GM23338 (cell line): ENCODE measurements around the gene NT5M. TPM values are rescaled to one million over a fixed set of nuclear protein-coding genes. Genes with fewer than 3 reads are reported as not detected.

Experiments
- ATAC-seq: fragments of 200-7000 bp; cut with Tn5 transposase; 3 replicates; pipeline ENCODE4 v1.9.1; 2020
- DNase-seq: peaks from one replicate; pipeline ENCODE4 v3.0.0-alpha.2; 2015; ENCODE audit warnings: low spot score
- H2AFZ ChIP-seq: fragments of 200-600 bp; sonication (generic); 2 replicates; pipeline ENCODE4 v1.8.0; 2016; ENCODE audit warnings: antibody characterized with exemption, mild to moderate bottlenecking, moderate library complexity
- H3F3A ChIP-seq: fragments of 200-600 bp; sonication (generic); replicated peaks from 2 replicates; pipeline ENCODE4 v1.8.0; 2017; ENCODE audit warnings: antibody characterized with exemption, mixed run types, low read depth
- H3K27ac ChIP-seq: fragments of 200-600 bp; sonication (generic); 2 replicates; pipeline ENCODE4 v1.6.1; 2016; ENCODE audit warnings: low read depth
- H3K27me3 ChIP-seq: fragments of 200-600 bp; sonication (generic); 2 replicates; pipeline ENCODE4 v1.8.0; 2016; ENCODE audit warnings: mild to moderate bottlenecking, mixed run types, moderate library complexity; ENCODE audit not compliant: insufficient read depth
- H3K36me3 ChIP-seq: fragments of 200-600 bp; sonication (generic); 2 replicates; pipeline ENCODE4 v1.8.0; 2016; ENCODE audit warnings: mild to moderate bottlenecking; ENCODE audit not compliant: insufficient read depth
- H3K4me1 ChIP-seq: fragments of 200-600 bp; sonication (generic); 2 replicates; pipeline ENCODE4 v1.8.0; 2016; ENCODE audit warnings: mild to moderate bottlenecking, moderate library complexity; ENCODE audit not compliant: insufficient read depth
- H3K4me2 ChIP-seq: fragments of 200-600 bp; sonication (generic); 2 replicates; pipeline ENCODE4 v1.7.1; 2017; ENCODE audit warnings: mixed run types
- H3K4me3 ChIP-seq: fragments of 200-600 bp; sonication (generic); 2 replicates; pipeline ENCODE4 v1.6.1; 2016; ENCODE audit warnings: mixed run types
- H3K79me2 ChIP-seq: fragments of 200-600 bp; sonication (generic); replicated peaks from 2 replicates; pipeline ENCODE4 v1.8.0; 2017; ENCODE audit warnings: mild to moderate bottlenecking; ENCODE audit not compliant: insufficient read depth
- H3K9me2 ChIP-seq: fragments of 200-600 bp; sonication (generic); 2 replicates; pipeline ENCODE4 v1.8.0; 2017; ENCODE audit not compliant: insufficient read depth
- H4K20me1 ChIP-seq: fragments of 200-600 bp; sonication (generic); replicated peaks from 2 replicates; pipeline ENCODE4 v1.8.0; 2017; ENCODE audit warnings: mild to moderate bottlenecking; ENCODE audit not compliant: insufficient read depth
- H3K27ac Mint-ChIP-seq: 2 replicates; pipeline ENCODE4 v1.8.0; 2020; ENCODE audit warnings: inconsistent platforms, mild to moderate bottlenecking, moderate library complexity, mixed read lengths
- H3K27me3 Mint-ChIP-seq: 3 replicates; pipeline ENCODE4 v1.8.0; 2022; ENCODE audit warnings: low read depth, mild to moderate bottlenecking, moderate library complexity, mixed read lengths, inconsistent platforms; ENCODE audit not compliant: insufficient read depth, poor library complexity
- H3K36me3 Mint-ChIP-seq: 3 replicates; pipeline ENCODE4 v1.8.0; 2021; ENCODE audit warnings: low read depth, mild to moderate bottlenecking, inconsistent platforms, moderate library complexity, mixed read lengths
- H3K4me1 Mint-ChIP-seq: 3 replicates; pipeline ENCODE4 v1.8.0; 2020; ENCODE audit warnings: mild to moderate bottlenecking, inconsistent platforms, mixed read lengths
- H3K4me3 Mint-ChIP-seq: 3 replicates; pipeline ENCODE4 v1.8.0; 2021; ENCODE audit warnings: moderate library complexity, mild to moderate bottlenecking, inconsistent platforms, mixed read lengths
- H3K9me3 Mint-ChIP-seq: 3 replicates; pipeline ENCODE4 v1.8.0; 2020; ENCODE audit warnings: moderate library complexity, mild to moderate bottlenecking, inconsistent platforms, mixed read lengths
- CREB1 ChIP-seq: fragments of 250-450 bp; sonication (Bioruptor Pico); IDR thresholded peaks from 2 replicates; pipeline ENCODE4 v1.5.0; 2020; ENCODE audit warnings: low read depth, mild to moderate bottlenecking, moderate library complexity
- EZH2 ChIP-seq: fragments of 200-600 bp; sonication (generic); IDR thresholded peaks from one replicate; pipeline ENCODE4 v1.8.0; 2017; ENCODE audit warnings: antibody characterized with exemption, mild to moderate bottlenecking, low read depth; ENCODE audit not compliant: unreplicated experiment
- EZH2phosphoT487 ChIP-seq: fragments of 200-600 bp; sonication (generic); IDR thresholded peaks from one replicate; pipeline ENCODE4 v1.8.1; 2018; ENCODE audit warnings: antibody characterized with exemption; ENCODE audit not compliant: unreplicated experiment
- JUNB ChIP-seq: IDR thresholded peaks from one replicate; pipeline ENCODE4 v1.6.1; 2016; ENCODE audit warnings: antibody characterized with exemption; ENCODE audit not compliant: unreplicated experiment
- NANOG ChIP-seq: IDR thresholded peaks from 2 replicates; pipeline ENCODE4 v1.6.1; 2016; ENCODE audit warnings: antibody characterized with exemption, borderline replicate concordance
- POLR2AphosphoS5 ChIP-seq: IDR thresholded peaks from 2 replicates; pipeline ENCODE4 v1.6.1; 2016; ENCODE audit warnings: antibody characterized with exemption, low read depth
- STAT1 ChIP-seq: IDR thresholded peaks from one replicate; pipeline ENCODE4 v1.6.1; 2016; ENCODE audit warnings: antibody characterized with exemption; ENCODE audit not compliant: unreplicated experiment
- ZNF114 ChIP-seq: fragments of 250-450 bp; sonication (Bioruptor Pico); IDR thresholded peaks from 2 replicates; pipeline ENCODE4 v1.5.0; 2020; ENCODE audit warnings: mild to moderate bottlenecking, moderate library complexity
- ZNF331 ChIP-seq: fragments of 250-450 bp; sonication (Bioruptor Pico); IDR thresholded peaks from 2 replicates; pipeline ENCODE4 v1.5.0; 2020; ENCODE audit warnings: low read depth, mild to moderate bottlenecking, moderate library complexity
- polyA plus RNA-seq: library from polyadenylated mRNA; unstranded; fragments of >200 nt; fragmentation: Nextera tagmentation; extraction: Ambion mirVana; gene quantifications from 2 replicates; pipeline ENCODE4 v1.2.1, GENCODE V29; 2016
- total RNA-seq: library from RNA; depleted of rRNA; stranded (reverse); fragments of >200 nt; shearing (Covaris generic); gene quantifications from 2 replicates; pipeline ENCODE4 v1.2.3, GENCODE V29; 2014
- TF ChIP-seq, protein P1 (sequence below): IDR thresholded peaks from one replicate; pipeline ENCODE4 v1.6.1; 2018; ENCODE audit warnings: antibody characterized with exemption; ENCODE audit not compliant: unreplicated experiment
- TF ChIP-seq, protein P2 (sequence below): IDR thresholded peaks from 2 replicates; pipeline ENCODE4 v1.6.1; 2016; ENCODE audit warnings: antibody characterized with exemption
- TF ChIP-seq, protein P3 (sequence below), 2 experiments: fragments of 200-600 bp in 1 of 2; sonication (generic) in 1 of 2; conservative IDR thresholded peaks; 2 replicates each; pipeline versions ENCODE4 v1.5.1 to v1.6.1; 2016 to 2017; ENCODE audit warnings: antibody characterized with exemption in 2 of 2, low read depth in 2 of 2, mild to moderate bottlenecking in 2 of 2, moderate library complexity in 1 of 2
- TF ChIP-seq, protein P4 (sequence below): fragments of 250-450 bp; sonication (Bioruptor Pico); IDR thresholded peaks from 2 replicates; pipeline ENCODE4 v1.5.0; 2020; ENCODE audit warnings: mild to moderate bottlenecking, moderate library complexity

The NT5M gene
- total and polyA plus RNA-seq, 2 experiments from 2014 or later = 6.0 to 10.6 TPM

DNA sequence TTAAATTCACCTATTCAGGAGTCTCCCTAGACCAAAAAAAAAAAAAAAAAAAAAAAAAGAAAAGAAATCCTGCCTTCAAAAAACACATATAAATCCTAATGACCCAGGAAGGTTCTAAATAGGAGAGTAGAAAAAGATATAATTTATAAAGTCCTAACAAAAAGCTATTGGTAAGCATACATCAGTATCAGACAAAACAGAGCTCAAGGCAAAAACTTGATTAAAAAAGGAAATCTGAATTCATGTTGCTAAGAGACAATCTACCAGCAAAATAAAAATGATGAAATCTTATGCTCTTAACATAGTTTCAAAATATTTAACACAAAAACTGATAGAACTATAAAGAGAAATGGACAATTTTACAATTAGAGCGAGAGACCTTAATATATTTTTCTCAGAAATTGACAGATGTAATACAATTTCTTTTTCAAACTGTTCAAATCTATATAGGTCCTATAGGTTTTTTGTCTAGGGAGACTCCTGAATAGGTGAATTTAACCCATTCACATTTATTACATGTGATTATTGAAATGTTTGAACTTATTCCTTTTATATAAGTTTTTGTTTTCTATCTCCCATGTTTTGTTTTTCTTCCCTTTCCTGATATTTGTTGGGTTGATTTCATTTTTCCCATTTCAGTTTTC is 57.0 kb downstream of the NT5M start:
- H2AFZ ChIP-seq = no peak overlapping the region
- H3K27ac ChIP-seq = no peak overlapping the region
- H3K4me3 Mint-ChIP-seq = no peak overlapping the region
- H3K27me3 ChIP-seq = no peaks in the 10 kb centered on the region
- no peak for DNase-seq
- no peak for ATAC-seq
- no peaks in the 10 kb centered on the region; the same call in 1 of the 2 replicates for H3K4me1 ChIP-seq
- no peak overlapping the region for H3K4me3 ChIP-seq
- H3K27me3 Mint-ChIP-seq = peaks cover 12% of the 10 kb centered on the region
- H4K20me1 ChIP-seq = no peaks in the 10 kb centered on the region
- H3K4me1 Mint-ChIP-seq = peaks cover 19% of the 10 kb centered on the region
- no peaks in the 10 kb centered on the region for H3K36me3 ChIP-seq
- H3K4me2 ChIP-seq = no peak overlapping the region
- TF ChIP-seq, protein P1, sequence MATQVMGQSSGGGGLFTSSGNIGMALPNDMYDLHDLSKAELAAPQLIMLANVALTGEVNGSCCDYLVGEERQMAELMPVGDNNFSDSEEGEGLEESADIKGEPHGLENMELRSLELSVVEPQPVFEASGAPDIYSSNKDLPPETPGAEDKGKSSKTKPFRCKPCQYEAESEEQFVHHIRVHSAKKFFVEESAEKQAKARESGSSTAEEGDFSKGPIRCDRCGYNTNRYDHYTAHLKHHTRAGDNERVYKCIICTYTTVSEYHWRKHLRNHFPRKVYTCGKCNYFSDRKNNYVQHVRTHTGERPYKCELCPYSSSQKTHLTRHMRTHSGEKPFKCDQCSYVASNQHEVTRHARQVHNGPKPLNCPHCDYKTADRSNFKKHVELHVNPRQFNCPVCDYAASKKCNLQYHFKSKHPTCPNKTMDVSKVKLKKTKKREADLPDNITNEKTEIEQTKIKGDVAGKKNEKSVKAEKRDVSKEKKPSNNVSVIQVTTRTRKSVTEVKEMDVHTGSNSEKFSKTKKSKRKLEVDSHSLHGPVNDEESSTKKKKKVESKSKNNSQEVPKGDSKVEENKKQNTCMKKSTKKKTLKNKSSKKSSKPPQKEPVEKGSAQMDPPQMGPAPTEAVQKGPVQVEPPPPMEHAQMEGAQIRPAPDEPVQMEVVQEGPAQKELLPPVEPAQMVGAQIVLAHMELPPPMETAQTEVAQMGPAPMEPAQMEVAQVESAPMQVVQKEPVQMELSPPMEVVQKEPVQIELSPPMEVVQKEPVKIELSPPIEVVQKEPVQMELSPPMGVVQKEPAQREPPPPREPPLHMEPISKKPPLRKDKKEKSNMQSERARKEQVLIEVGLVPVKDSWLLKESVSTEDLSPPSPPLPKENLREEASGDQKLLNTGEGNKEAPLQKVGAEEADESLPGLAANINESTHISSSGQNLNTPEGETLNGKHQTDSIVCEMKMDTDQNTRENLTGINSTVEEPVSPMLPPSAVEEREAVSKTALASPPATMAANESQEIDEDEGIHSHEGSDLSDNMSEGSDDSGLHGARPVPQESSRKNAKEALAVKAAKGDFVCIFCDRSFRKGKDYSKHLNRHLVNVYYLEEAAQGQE = no peak
- TF ChIP-seq ZNF114 (CRISPR knock-in tag) = no peak
- TF ChIP-seq EZH2 = no peak
- no peak for TF ChIP-seq POLR2AphosphoS5
- no peak for TF ChIP-seq STAT1
- TF ChIP-seq JUNB = no peak
- TF ChIP-seq EZH2phosphoT487 = no peak
- TF ChIP-seq, protein P2, sequence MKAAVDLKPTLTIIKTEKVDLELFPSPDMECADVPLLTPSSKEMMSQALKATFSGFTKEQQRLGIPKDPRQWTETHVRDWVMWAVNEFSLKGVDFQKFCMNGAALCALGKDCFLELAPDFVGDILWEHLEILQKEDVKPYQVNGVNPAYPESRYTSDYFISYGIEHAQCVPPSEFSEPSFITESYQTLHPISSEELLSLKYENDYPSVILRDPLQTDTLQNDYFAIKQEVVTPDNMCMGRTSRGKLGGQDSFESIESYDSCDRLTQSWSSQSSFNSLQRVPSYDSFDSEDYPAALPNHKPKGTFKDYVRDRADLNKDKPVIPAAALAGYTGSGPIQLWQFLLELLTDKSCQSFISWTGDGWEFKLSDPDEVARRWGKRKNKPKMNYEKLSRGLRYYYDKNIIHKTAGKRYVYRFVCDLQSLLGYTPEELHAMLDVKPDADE = no peak
- no peak for TF ChIP-seq ZNF331 (CRISPR knock-in tag)
- TF ChIP-seq, protein P3, sequence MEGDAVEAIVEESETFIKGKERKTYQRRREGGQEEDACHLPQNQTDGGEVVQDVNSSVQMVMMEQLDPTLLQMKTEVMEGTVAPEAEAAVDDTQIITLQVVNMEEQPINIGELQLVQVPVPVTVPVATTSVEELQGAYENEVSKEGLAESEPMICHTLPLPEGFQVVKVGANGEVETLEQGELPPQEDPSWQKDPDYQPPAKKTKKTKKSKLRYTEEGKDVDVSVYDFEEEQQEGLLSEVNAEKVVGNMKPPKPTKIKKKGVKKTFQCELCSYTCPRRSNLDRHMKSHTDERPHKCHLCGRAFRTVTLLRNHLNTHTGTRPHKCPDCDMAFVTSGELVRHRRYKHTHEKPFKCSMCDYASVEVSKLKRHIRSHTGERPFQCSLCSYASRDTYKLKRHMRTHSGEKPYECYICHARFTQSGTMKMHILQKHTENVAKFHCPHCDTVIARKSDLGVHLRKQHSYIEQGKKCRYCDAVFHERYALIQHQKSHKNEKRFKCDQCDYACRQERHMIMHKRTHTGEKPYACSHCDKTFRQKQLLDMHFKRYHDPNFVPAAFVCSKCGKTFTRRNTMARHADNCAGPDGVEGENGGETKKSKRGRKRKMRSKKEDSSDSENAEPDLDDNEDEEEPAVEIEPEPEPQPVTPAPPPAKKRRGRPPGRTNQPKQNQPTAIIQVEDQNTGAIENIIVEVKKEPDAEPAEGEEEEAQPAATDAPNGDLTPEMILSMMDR (conservative IDR thresholded peaks at IDR 0.05; ENCODE audit: low read depth in 2 of 2) = no peak
- no peak for TF ChIP-seq CREB1 (CRISPR knock-in tag)
- TF ChIP-seq, protein P4, sequence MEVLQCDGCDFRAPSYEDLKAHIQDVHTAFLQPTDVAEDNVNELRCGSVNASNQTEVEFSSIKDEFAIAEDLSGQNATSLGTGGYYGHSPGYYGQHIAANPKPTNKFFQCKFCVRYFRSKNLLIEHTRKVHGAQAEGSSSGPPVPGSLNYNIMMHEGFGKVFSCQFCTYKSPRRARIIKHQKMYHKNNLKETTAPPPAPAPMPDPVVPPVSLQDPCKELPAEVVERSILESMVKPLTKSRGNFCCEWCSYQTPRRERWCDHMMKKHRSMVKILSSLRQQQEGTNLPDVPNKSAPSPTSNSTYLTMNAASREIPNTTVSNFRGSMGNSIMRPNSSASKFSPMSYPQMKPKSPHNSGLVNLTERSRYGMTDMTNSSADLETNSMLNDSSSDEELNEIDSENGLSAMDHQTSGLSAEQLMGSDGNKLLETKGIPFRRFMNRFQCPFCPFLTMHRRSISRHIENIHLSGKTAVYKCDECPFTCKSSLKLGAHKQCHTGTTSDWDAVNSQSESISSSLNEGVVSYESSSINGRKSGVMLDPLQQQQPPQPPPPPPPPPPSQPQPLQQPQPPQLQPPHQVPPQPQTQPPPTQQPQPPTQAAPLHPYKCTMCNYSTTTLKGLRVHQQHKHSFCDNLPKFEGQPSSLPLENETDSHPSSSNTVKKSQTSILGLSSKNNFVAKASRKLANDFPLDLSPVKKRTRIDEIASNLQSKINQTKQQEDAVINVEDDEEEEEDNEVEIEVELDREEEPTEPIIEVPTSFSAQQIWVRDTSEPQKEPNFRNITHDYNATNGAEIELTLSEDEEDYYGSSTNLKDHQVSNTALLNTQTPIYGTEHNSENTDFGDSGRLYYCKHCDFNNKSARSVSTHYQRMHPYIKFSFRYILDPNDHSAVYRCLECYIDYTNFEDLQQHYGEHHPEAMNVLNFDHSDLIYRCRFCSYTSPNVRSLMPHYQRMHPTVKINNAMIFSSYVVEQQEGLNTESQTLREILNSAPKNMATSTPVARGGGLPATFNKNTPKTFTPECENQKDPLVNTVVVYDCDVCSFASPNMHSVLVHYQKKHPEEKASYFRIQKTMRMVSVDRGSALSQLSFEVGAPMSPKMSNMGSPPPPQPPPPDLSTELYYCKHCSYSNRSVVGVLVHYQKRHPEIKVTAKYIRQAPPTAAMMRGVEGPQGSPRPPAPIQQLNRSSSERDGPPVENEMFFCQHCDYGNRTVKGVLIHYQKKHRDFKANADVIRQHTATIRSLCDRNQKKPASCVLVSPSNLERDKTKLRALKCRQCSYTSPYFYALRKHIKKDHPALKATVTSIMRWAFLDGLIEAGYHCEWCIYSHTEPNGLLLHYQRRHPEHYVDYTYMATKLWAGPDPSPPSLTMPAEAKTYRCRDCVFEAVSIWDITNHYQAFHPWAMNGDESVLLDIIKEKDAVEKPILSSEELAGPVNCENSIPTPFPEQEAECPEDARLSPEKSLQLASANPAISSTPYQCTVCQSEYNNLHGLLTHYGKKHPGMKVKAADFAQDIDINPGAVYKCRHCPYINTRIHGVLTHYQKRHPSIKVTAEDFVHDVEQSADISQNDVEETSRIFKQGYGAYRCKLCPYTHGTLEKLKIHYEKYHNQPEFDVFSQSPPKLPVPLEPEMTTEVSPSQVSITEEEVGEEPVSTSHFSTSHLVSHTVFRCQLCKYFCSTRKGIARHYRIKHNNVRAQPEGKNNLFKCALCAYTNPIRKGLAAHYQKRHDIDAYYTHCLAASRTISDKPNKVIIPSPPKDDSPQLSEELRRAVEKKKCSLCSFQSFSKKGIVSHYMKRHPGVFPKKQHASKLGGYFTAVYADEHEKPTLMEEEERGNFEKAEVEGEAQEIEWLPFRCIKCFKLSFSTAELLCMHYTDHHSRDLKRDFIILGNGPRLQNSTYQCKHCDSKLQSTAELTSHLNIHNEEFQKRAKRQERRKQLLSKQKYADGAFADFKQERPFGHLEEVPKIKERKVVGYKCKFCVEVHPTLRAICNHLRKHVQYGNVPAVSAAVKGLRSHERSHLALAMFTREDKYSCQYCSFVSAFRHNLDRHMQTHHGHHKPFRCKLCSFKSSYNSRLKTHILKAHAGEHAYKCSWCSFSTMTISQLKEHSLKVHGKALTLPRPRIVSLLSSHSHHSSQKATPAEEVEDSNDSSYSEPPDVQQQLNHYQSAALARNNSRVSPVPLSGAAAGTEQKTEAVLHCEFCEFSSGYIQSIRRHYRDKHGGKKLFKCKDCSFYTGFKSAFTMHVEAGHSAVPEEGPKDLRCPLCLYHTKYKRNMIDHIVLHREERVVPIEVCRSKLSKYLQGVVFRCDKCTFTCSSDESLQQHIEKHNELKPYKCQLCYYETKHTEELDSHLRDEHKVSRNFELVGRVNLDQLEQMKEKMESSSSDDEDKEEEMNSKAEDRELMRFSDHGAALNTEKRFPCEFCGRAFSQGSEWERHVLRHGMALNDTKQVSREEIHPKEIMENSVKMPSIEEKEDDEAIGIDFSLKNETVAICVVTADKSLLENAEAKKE = no peak
- no peak for TF ChIP-seq NANOG
- no peak overlapping the region for H3K27ac Mint-ChIP-seq
- H3K9me2 ChIP-seq = no peaks in the 10 kb centered on the region
- no peaks in the 10 kb centered on the region for H3K79me2 ChIP-seq
- peaks cover 12% of the 10 kb centered on the region for H3K9me3 Mint-ChIP-seq
- no peaks in the 10 kb centered on the region for H3K36me3 Mint-ChIP-seq
- H3F3A ChIP-seq = no peaks in the 10 kb centered on the region
